Neural progenitor cell (in vitro differentiated cells): ENCODE results near the gene NRBF2. TPM values are rescaled to one million over a fixed set of nuclear protein-coding genes. Genes with fewer than 3 reads are reported as not detected.

Source experiments
- DNase-seq: peaks from one replicate; pipeline ENCODE4 v3.0.0-alpha.2; 2016; ENCODE audit warnings: low spot score
- H2AFZ ChIP-seq: fragments of 200-600 bp; sonication (generic); replicated peaks from 2 replicates; pipeline ENCODE4 v1.6.1; 2016; ENCODE audit warnings: antibody characterized with exemption
- H3F3A ChIP-seq: fragments of 200-600 bp; sonication (generic); 2 replicates; pipeline ENCODE4 v1.6.1; 2016; ENCODE audit warnings: antibody characterized with exemption, low read depth
- H3K27ac ChIP-seq: fragments of 200-600 bp; sonication (generic); 2 replicates; pipeline ENCODE4 v1.5.1; 2016; ENCODE audit warnings: mild to moderate bottlenecking
- H3K27me3 ChIP-seq: fragments of 200-600 bp; sonication (generic); 2 replicates; pipeline ENCODE4 v1.6.1; 2016; ENCODE audit warnings: mild to moderate bottlenecking, moderate library complexity
- H3K36me3 ChIP-seq: fragments of 200-600 bp; sonication (generic); 2 replicates; pipeline ENCODE4 v1.5.1; 2016
- H3K4me1 ChIP-seq: fragments of 200-600 bp; sonication (generic); 2 replicates; pipeline ENCODE4 v1.6.1; 2016; ENCODE audit warnings: mixed run types
- H3K4me2 ChIP-seq: fragments of 200-600 bp; sonication (generic); 2 replicates; pipeline ENCODE4 v1.6.1; 2016
- H3K4me3 ChIP-seq: fragments of 200-600 bp; sonication (generic); 2 replicates; pipeline ENCODE4 v1.5.1; 2016
- H3K79me2 ChIP-seq: fragments of 200-600 bp; sonication (generic); 2 replicates; pipeline ENCODE4 v1.6.1; 2016; ENCODE audit warnings: low read depth
- H3K9ac ChIP-seq: fragments of 200-600 bp; sonication (generic); 2 replicates; pipeline ENCODE4 v1.6.1; 2016
- H3K9me3 ChIP-seq: fragments of 200-600 bp; sonication (generic); 2 replicates; pipeline ENCODE4 v1.5.1; 2016; ENCODE audit warnings: low read depth
- H4K20me1 ChIP-seq: fragments of 200-600 bp; sonication (generic); 2 replicates; pipeline ENCODE4 v1.6.1; 2016; ENCODE audit warnings: low read depth
- H3K27ac Mint-ChIP-seq: 3 replicates; pipeline ENCODE4 v1.8.0; 2021; ENCODE audit warnings: mixed read lengths
- H3K27me3 Mint-ChIP-seq: 2 replicates; pipeline ENCODE4 v1.8.0; 2022; ENCODE audit warnings: low read depth, mild to moderate bottlenecking, inconsistent platforms, moderate library complexity, mixed read lengths; ENCODE audit not compliant: insufficient read depth
- H3K36me3 Mint-ChIP-seq: 3 replicates; pipeline ENCODE4 v1.8.0; 2021; ENCODE audit warnings: mixed read lengths
- H3K4me1 Mint-ChIP-seq: 3 replicates; pipeline ENCODE4 v1.8.0; 2021; ENCODE audit warnings: mixed read lengths
- H3K4me3 Mint-ChIP-seq: 3 replicates; pipeline ENCODE4 v1.8.0; 2021; ENCODE audit warnings: mild to moderate bottlenecking, moderate library complexity, mixed read lengths
- H3K9me3 Mint-ChIP-seq: 3 replicates; pipeline ENCODE4 v1.8.0; 2020; ENCODE audit warnings: mixed read lengths
- CTCF ChIP-seq: fragments of 200-600 bp; sonication (generic); IDR thresholded peaks from 2 replicates; pipeline ENCODE4 v1.5.1; 2017; ENCODE audit warnings: antibody characterized with exemption, mild to moderate bottlenecking
- EZH2 ChIP-seq: fragments of 200-600 bp; sonication (generic); IDR thresholded peaks from 2 replicates; pipeline ENCODE4 v1.6.1; 2017; ENCODE audit warnings: antibody characterized with exemption, mild to moderate bottlenecking, moderate library complexity
- EZH2phosphoT487 ChIP-seq: fragments of 200-600 bp; sonication (generic); IDR thresholded peaks from 2 replicates; pipeline ENCODE4 v1.6.1; 2017; ENCODE audit warnings: antibody characterized with exemption
- total RNA-seq: library from RNA; depleted of rRNA; stranded (reverse); fragments of >200 nt; gene quantifications from 2 replicates; pipeline ENCODE4 v1.2.3, GENCODE V29; 2015; ENCODE audit warnings: low replicate concordance

NRBF2 gene
- total RNA-seq, 1 donor from 2014 or later, result 37.8 TPM

- Mint-ChIP-seq H3K9me3 (no peaks in the 10 kb centered on the region), H3K36me3 (peaks cover 40% of the 10 kb centered on the region), H3K27ac (no peak overlapping the region), H3K27me3 (no peaks in the 10 kb centered on the region), H3K4me3 (no peak overlapping the region), H3K4me1 (no peaks in the 10 kb centered on the region)
- H3K4me1 ChIP-seq, result no peaks in the 10 kb centered on the region
- no peak overlapping the region for H2AFZ ChIP-seq
- no peak overlapping the region for H3K9ac ChIP-seq
- no peak for DNase-seq
- H3K4me2 ChIP-seq, result no peak overlapping the region
- no peak overlapping the region for H3K4me3 ChIP-seq
- H3K27me3 ChIP-seq, result no peaks in the 10 kb centered on the region
- TF ChIP-seq CTCF (no peak), EZH2phosphoT487 (no peak), EZH2 (no peak)
- no peaks in the 10 kb centered on the region for H4K20me1 ChIP-seq
- no peaks in the 10 kb centered on the region for H3K9me3 ChIP-seq
- H3K27ac ChIP-seq, result no peak overlapping the region
- H3K79me2 ChIP-seq, result no peaks in the 10 kb centered on the region
- peaks cover 37% of the 10 kb centered on the region for H3K36me3 ChIP-seq
- H3F3A ChIP-seq, result no peaks in the 10 kb centered on the region
Measured at GRCh38 chr10:63192826-63193225, 59.7 kb downstream of the NRBF2 start.

- peaks cover 29% of the 10 kb centered on the region for H3K36me3 ChIP-seq
- H3K9me3 Mint-ChIP-seq, result no peaks in the 10 kb centered on the region
- H3K4me1 ChIP-seq, result peaks cover 15% of the 10 kb centered on the region
- H3K4me2 ChIP-seq, result no peak overlapping the region
- H3K36me3 Mint-ChIP-seq, result peaks cover 33% of the 10 kb centered on the region
- no peaks in the 10 kb centered on the region for H3K27me3 Mint-ChIP-seq
- H3K4me3 ChIP-seq, result no peak overlapping the region
- peaks cover 3% of the 10 kb centered on the region for H3K4me1 Mint-ChIP-seq
- no peak overlapping the region for H3K9ac ChIP-seq
- no peaks in the 10 kb centered on the region for H3K27me3 ChIP-seq
- no peak for TF ChIP-seq CTCF
- TF ChIP-seq EZH2phosphoT487, result no peak
- DNase-seq, result no peak
- H3K4me3 Mint-ChIP-seq, result no peak overlapping the region
- H3K9me3 ChIP-seq, result no peaks in the 10 kb centered on the region
- no peak overlapping the region for H2AFZ ChIP-seq
- H3K27ac ChIP-seq, result no peak overlapping the region
- H3K79me2 ChIP-seq, result peaks cover 17% of the 10 kb centered on the region
- H3K27ac Mint-ChIP-seq, result no peak overlapping the region
- peaks cover 10% of the 10 kb centered on the region for H4K20me1 ChIP-seq
- H3F3A ChIP-seq, result peaks cover 15% of the 10 kb centered on the region
Measured at GRCh38 chr10:63197344-63198092, 64.4 kb downstream of the NRBF2 start.

GRCh38 chr10:63199716-63200115, 66.6 kb downstream of the NRBF2 start:
- H3K36me3 ChIP-seq, result peaks cover 10% of the 10 kb centered on the region
- peaks cover 15% of the 10 kb centered on the region for H3F3A ChIP-seq
- no peak overlapping the region for H2AFZ ChIP-seq
- H3K9ac ChIP-seq, result no peak overlapping the region
- Mint-ChIP-seq H3K9me3 (no peaks in the 10 kb centered on the region), H3K4me1 (peaks cover 3% of the 10 kb centered on the region), H3K27me3 (no peaks in the 10 kb centered on the region), H3K36me3 (peaks cover 23% of the 10 kb centered on the region), H3K27ac (no peak overlapping the region), H3K4me3 (no peak overlapping the region)
- peaks cover 35% of the 10 kb centered on the region for H3K79me2 ChIP-seq
- H3K4me3 ChIP-seq, result no peak overlapping the region
- H3K4me2 ChIP-seq, result peak overlapping the region; percentile 48
- DNase-seq, result no peak
- no peaks in the 10 kb centered on the region for H3K27me3 ChIP-seq
- H3K9me3 ChIP-seq, result no peaks in the 10 kb centered on the region
- H4K20me1 ChIP-seq, result peaks cover 14% of the 10 kb centered on the region
- peak overlapping the region; percentile 35 for H3K27ac ChIP-seq
- peaks cover 15% of the 10 kb centered on the region for H3K4me1 ChIP-seq
- TF ChIP-seq EZH2, result no peak
- TF ChIP-seq EZH2phosphoT487, result no peak
- TF ChIP-seq CTCF, result no peak
